GM19372 (cell line): Measurements from ENCODE around the gene FGF9.

Source experiments
- ATAC-seq: cut with Tn5 transposase; IDR thresholded peaks from one replicate; pipeline ENCODE4 v1.9.1; 2021; ENCODE audit warnings: mild to moderate bottlenecking, low read depth, moderate library complexity; ENCODE audit not compliant: unreplicated experiment

The FGF9 gene

GRCh38 chr13:21752501-21752900, 81.6 kb downstream of the FGF9 start:
- no peak for ATAC-seq

- ATAC-seq, result no peak
These were observed 82.3 kb downstream of the FGF9 start for GRCh38 chr13:21753117-21753729.
